Measurements from ENCODE around the gene ESYT1.

Gene ESYT1

GRCh38 chr12:56141946-56142784 is 14.1 kb downstream of the ESYT1 start:
- no peak for TF ChIP-seq CTCF (conservative IDR thresholded peaks at IDR 0.05; ENCODE audit: low read depth, low read length)
- no peak overlapping the region for H3K4me3 ChIP-seq (ENCODE audit: low read length)

GRCh38 chr12:56143217-56143616 is 15.2 kb downstream of the ESYT1 start:
- no peak for DNase-seq (ENCODE audit: low read depth)
- no peak for TF ChIP-seq CTCF (conservative IDR thresholded peaks at IDR 0.05; ENCODE audit: low read depth, low read length)
- no peak overlapping the region for H3K4me3 ChIP-seq (ENCODE audit: low read length)

More at GRCh38 chr12:56141946-56142784, 14.1 kb downstream of the ESYT1 start:
- DNase-seq (ENCODE audit: low read depth) = no peak

GRCh38 chr12:56143870-56144269 is 15.8 kb downstream of the ESYT1 start:
- TF ChIP-seq CTCF (conservative IDR thresholded peaks at IDR 0.05; ENCODE audit: low read depth, low read length) = no peak
- no peak for DNase-seq (ENCODE audit: low read depth)
- H3K4me3 ChIP-seq (ENCODE audit: low read length) = no peak overlapping the region

- no peak overlapping the region for H3K4me3 ChIP-seq (ENCODE audit: low read length)
- TF ChIP-seq CTCF (conservative IDR thresholded peaks at IDR 0.05; ENCODE audit: low read depth, low read length) = no peak
- DNase-seq (ENCODE audit: low read depth) = no peak
Measured at GRCh38 chr12:56145217-56145616, 17.1 kb downstream of the ESYT1 start.

GRCh38 chr12:56146492-56147460 is 18.7 kb downstream of the ESYT1 start:
- no peak overlapping the region for H3K4me3 ChIP-seq (ENCODE audit: low read length)
- DNase-seq (ENCODE audit: low read depth) = no peak
- no peak for TF ChIP-seq CTCF (conservative IDR thresholded peaks at IDR 0.05; ENCODE audit: low read depth, low read length)

- no peak for DNase-seq (ENCODE audit: low read depth)
- TF ChIP-seq CTCF (conservative IDR thresholded peaks at IDR 0.05; ENCODE audit: low read depth, low read length) = no peak
- no peak overlapping the region for H3K4me3 ChIP-seq (ENCODE audit: low read length)
Measured at GRCh38 chr12:56150563-56150962, 22.5 kb downstream of the ESYT1 start.
